Activated naive CD8-positive, alpha-beta T cell treated with anti-CD3 and anti-CD28 coated beads for 36 hours (primary cell): ENCODE measurements around the gene TMEM91. TPM values are rescaled to one million over a fixed set of nuclear protein-coding genes. Genes with fewer than 3 reads are reported as not detected.
"Not testable (repeated sequence)": the region's sequence is repeated elsewhere in the genome, so short reads cannot be mapped to it uniquely, and the experiment has no call there.

Experiments
- DNase-seq: peaks from one replicate; pipeline ENCODE4 v3.0.0; 2021
- H3K27ac Mint-ChIP-seq: one replicate; pipeline ENCODE4 v1.8.0; 2022; ENCODE audit warnings: mild to moderate bottlenecking, moderate library complexity, mixed read lengths
- H3K27me3 Mint-ChIP-seq: one replicate; pipeline ENCODE4 v1.8.0; 2022; ENCODE audit warnings: mild to moderate bottlenecking, mixed read lengths
- H3K36me3 Mint-ChIP-seq: one replicate; pipeline ENCODE4 v1.8.0; 2021; ENCODE audit warnings: mild to moderate bottlenecking, mixed read lengths
- H3K4me1 Mint-ChIP-seq: one replicate; pipeline ENCODE4 v1.8.0; 2021; ENCODE audit warnings: mixed read lengths
- H3K4me3 Mint-ChIP-seq: one replicate; pipeline ENCODE4 v1.8.0; 2022; ENCODE audit warnings: mild to moderate bottlenecking, moderate library complexity, mixed read lengths
- H3K9me3 Mint-ChIP-seq: one replicate; pipeline ENCODE4 v1.8.0; 2022; ENCODE audit warnings: mixed read lengths
- total RNA-seq, 2 experiments: library from RNA; stranded (reverse); gene quantifications; one replicate each; pipeline ENCODE4 v1.2.3, GENCODE V29; 2021

The TMEM91 gene
- total RNA-seq, 2 experiments from 2014 or later, result 4.0 to 4.5 TPM

GRCh38 chr19:41363371-41363752, 13.0 kb upstream of the TMEM91 start:
- peak overlapping the region; percentile 90 for H3K4me3 Mint-ChIP-seq
- peaks cover 29% of the 10 kb centered on the region for H3K4me1 Mint-ChIP-seq
- peak overlapping the region; percentile 96 for H3K27ac Mint-ChIP-seq
- H3K27me3 Mint-ChIP-seq, result no peaks in the 10 kb centered on the region
- H3K36me3 Mint-ChIP-seq, result peaks cover 15% of the 10 kb centered on the region
- no peak for DNase-seq
- H3K9me3 Mint-ChIP-seq, result no peaks in the 10 kb centered on the region

GRCh38 chr19:41363753-41364523, 12.4 kb upstream of the TMEM91 start, which contains the start of gene B9D2:
B9D2 (minus strand) TSS chr19:41364149; CDS start chr19:41363519, 630 bp downstream.
- peak; percentile 95 for DNase-seq
- peak within 1 kb of the TSS; percentile 96 for H3K27ac Mint-ChIP-seq
- peak within 1 kb of the TSS; percentile 90 for H3K4me3 Mint-ChIP-seq
- no peaks in the 10 kb centered on the region for H3K9me3 Mint-ChIP-seq
- no peaks in the 10 kb centered on the region for H3K27me3 Mint-ChIP-seq
- peaks cover 14% of the 10 kb centered on the region for H3K36me3 Mint-ChIP-seq
- H3K4me1 Mint-ChIP-seq, result peaks cover 25% of the 10 kb centered on the region

GRCh38 chr19:41364524-41365391, 11.6 kb upstream of the TMEM91 start:
- Mint-ChIP-seq H3K36me3 (peaks cover 9% of the 10 kb centered on the region), H3K4me1 (peaks cover 19% of the 10 kb centered on the region), H3K4me3 (peak overlapping the region; percentile 90), H3K27me3 (no peaks in the 10 kb centered on the region), H3K9me3 (no peaks in the 10 kb centered on the region), H3K27ac (peak overlapping the region; percentile 96)
- no peak for DNase-seq

- peaks cover 16% of the 10 kb centered on the region for H3K4me1 Mint-ChIP-seq
- H3K36me3 Mint-ChIP-seq, result peaks cover 6% of the 10 kb centered on the region
- no peak overlapping the region for H3K4me3 Mint-ChIP-seq
- no peak for DNase-seq
- H3K27ac Mint-ChIP-seq, result no peak overlapping the region
- H3K27me3 Mint-ChIP-seq, result no peaks in the 10 kb centered on the region
- H3K9me3 Mint-ChIP-seq, result no peaks in the 10 kb centered on the region
Measured at GRCh38 chr19:41366089-41366488, 10.2 kb upstream of the TMEM91 start.

GRCh38 chr19:41367848-41368301, 8.5 kb upstream of the TMEM91 start:
- H3K4me1 Mint-ChIP-seq, result peaks cover 10% of the 10 kb centered on the region
- H3K36me3 Mint-ChIP-seq, result peaks cover 6% of the 10 kb centered on the region
- no peak overlapping the region for H3K4me3 Mint-ChIP-seq
- no peaks in the 10 kb centered on the region for H3K9me3 Mint-ChIP-seq
- DNase-seq, result no peak
- H3K27ac Mint-ChIP-seq, result no peak overlapping the region
- H3K27me3 Mint-ChIP-seq, result no peaks in the 10 kb centered on the region

GRCh38 chr19:41369769-41370168, 6.6 kb upstream of the TMEM91 start:
- Mint-ChIP-seq H3K4me3 (no peak overlapping the region), H3K9me3 (no peaks in the 10 kb centered on the region), H3K36me3 (peaks cover 4% of the 10 kb centered on the region), H3K4me1 (peaks cover 5% of the 10 kb centered on the region), H3K27ac (no peak overlapping the region), H3K27me3 (no peaks in the 10 kb centered on the region)
- no peak for DNase-seq

- not testable (repeated sequence) for H3K9me3 Mint-ChIP-seq, DNase-seq, H3K4me3 Mint-ChIP-seq, H3K27ac Mint-ChIP-seq, H3K4me1 Mint-ChIP-seq, H3K27me3 Mint-ChIP-seq, H3K36me3 Mint-ChIP-seq
Measured at GRCh38 chr19:41371119-41371518, 5.2 kb upstream of the TMEM91 start.

- no peak overlapping the region for H3K4me3 Mint-ChIP-seq
- no peaks in the 10 kb centered on the region for H3K36me3 Mint-ChIP-seq
- no peak overlapping the region for H3K27ac Mint-ChIP-seq
- H3K27me3 Mint-ChIP-seq, result no peaks in the 10 kb centered on the region
- H3K4me1 Mint-ChIP-seq, result peaks cover 6% of the 10 kb centered on the region
- H3K9me3 Mint-ChIP-seq, result no peaks in the 10 kb centered on the region
- DNase-seq, result no peak
Measured at GRCh38 chr19:41371541-41371940, 4.8 kb upstream of the TMEM91 start.

GRCh38 chr19:41372501-41372900, 3.8 kb upstream of the TMEM91 start:
- no peak for DNase-seq
- no peaks in the 10 kb centered on the region for H3K27me3 Mint-ChIP-seq
- peaks cover 14% of the 10 kb centered on the region for H3K4me1 Mint-ChIP-seq
- no peak overlapping the region for H3K4me3 Mint-ChIP-seq
- H3K9me3 Mint-ChIP-seq, result no peaks in the 10 kb centered on the region
- no peaks in the 10 kb centered on the region for H3K36me3 Mint-ChIP-seq
- H3K27ac Mint-ChIP-seq, result no peak overlapping the region

- Mint-ChIP-seq H3K4me3 (no peak overlapping the region), H3K4me1 (peaks cover 19% of the 10 kb centered on the region), H3K27ac (no peak overlapping the region), H3K36me3 (no peaks in the 10 kb centered on the region), H3K27me3 (no peaks in the 10 kb centered on the region), H3K9me3 (no peaks in the 10 kb centered on the region)
- no peak for DNase-seq
Measured at GRCh38 chr19:41373993-41374392, 2.3 kb upstream of the TMEM91 start.

GRCh38 chr19:41376998-41377365, 649 bp downstream of the TMEM91 start:
- Mint-ChIP-seq H3K9me3 (no peaks in the 10 kb centered on the region), H3K4me3 (peak overlapping the region; percentile 65), H3K36me3 (no peaks in the 10 kb centered on the region), H3K27ac (no peak overlapping the region), H3K27me3 (no peaks in the 10 kb centered on the region), H3K4me1 (peaks cover 19% of the 10 kb centered on the region)
- peak; percentile 23 for DNase-seq

GRCh38 chr19:41377977-41378709, 1.8 kb downstream of the TMEM91 start:
- no peak overlapping the region for H3K27ac Mint-ChIP-seq
- peaks cover 4% of the 10 kb centered on the region for H3K36me3 Mint-ChIP-seq
- peak; percentile 49 for DNase-seq

GRCh38 chr19:41381536-41381935, 5.2 kb downstream of the TMEM91 start:
- not testable (repeated sequence) for H3K4me3 Mint-ChIP-seq, H3K27me3 Mint-ChIP-seq, H3K9me3 Mint-ChIP-seq, DNase-seq, H3K27ac Mint-ChIP-seq
- H3K36me3 Mint-ChIP-seq, result peaks cover 11% of the 10 kb centered on the region
- peaks cover 13% of the 10 kb centered on the region for H3K4me1 Mint-ChIP-seq

More at GRCh38 chr19:41377977-41378709, 1.8 kb downstream of the TMEM91 start:
- Mint-ChIP-seq H3K4me3 (no peak overlapping the region), H3K27me3 (no peaks in the 10 kb centered on the region), H3K4me1 (peaks cover 19% of the 10 kb centered on the region), H3K9me3 (no peaks in the 10 kb centered on the region)

- no peak overlapping the region for H3K27ac Mint-ChIP-seq
- no peaks in the 10 kb centered on the region for H3K27me3 Mint-ChIP-seq
- H3K4me1 Mint-ChIP-seq, result no peaks in the 10 kb centered on the region
- no peak overlapping the region for H3K4me3 Mint-ChIP-seq
- H3K9me3 Mint-ChIP-seq, result no peaks in the 10 kb centered on the region
- peaks cover 11% of the 10 kb centered on the region for H3K36me3 Mint-ChIP-seq
- DNase-seq, result no peak
Measured at GRCh38 chr19:41384351-41384750, 8.0 kb downstream of the TMEM91 start.

GRCh38 chr19:41386442-41386841, 10.1 kb downstream of the TMEM91 start:
- no peaks in the 10 kb centered on the region for H3K27me3 Mint-ChIP-seq
- no peaks in the 10 kb centered on the region for H3K4me1 Mint-ChIP-seq
- DNase-seq, result no peak
- no peaks in the 10 kb centered on the region for H3K9me3 Mint-ChIP-seq
- H3K36me3 Mint-ChIP-seq, result peaks cover 14% of the 10 kb centered on the region
- no peak overlapping the region for H3K27ac Mint-ChIP-seq
- no peak overlapping the region for H3K4me3 Mint-ChIP-seq
